K562 (cell line): Measurements from ENCODE around the gene ALOXE3. TPM values are rescaled to one million over a fixed set of nuclear protein-coding genes. Genes with fewer than 3 reads are reported as not detected.

Experiments
- ATAC-seq: fragments of 200-7000 bp; cut with Tn5 transposase; 3 replicates; pipeline ENCODE4 v1.9.1; 2020; ENCODE audit warnings: moderate library complexity
- BruUV-seq: library from RNA; stranded (reverse); fragments of 400-500 nt; replicated peaks from 2 replicates; lab custom pipeline; 2021; lab: Mats Ljungman, UMichigan
- CTCF ChIA-PET: fragments of 300-600 bp; formaldehyde crosslinking; extraction: SDS; loops from one replicate; lab custom pipeline; 2021; ENCODE audit warnings: low intra/inter-chr PET ratio; lab: Yijun Ruan, JAX
- POLR2A ChIA-PET: fragments of 300-600, 350-650 bp; sonication (Branson Sonifier 250); formaldehyde crosslinking; extraction: SDS; loops from one replicate; lab custom pipeline; 2021; ENCODE audit warnings: antibody characterized with exemption, inconsistent platforms; lab: Yijun Ruan, JAX
- DNase-seq, 4 experiments: peaks; one replicate each; pipeline versions ENCODE4 v3.0.0 to v3.0.0-alpha.2; 2011 to 2018; ENCODE audit warnings: low spot score in 3 of 4, mixed read lengths in 3 of 4; ENCODE audit errors: extremely low read depth in 1 of 4
- FAIRE-seq: peaks from 2 replicates; lab custom pipeline; 2011; peaks lifted over from hg19 to GRCh38; lab: Jason Lieb, UNC
- H2AFZ ChIP-seq: 2 replicates; pipeline ENCODE4 v1.6.0; 2011; ENCODE audit warnings: low read depth, low read length, control low read depth, inconsistent platforms
- H3K27ac ChIP-seq: fragments of 200-600 bp; 3 replicates; pipeline ENCODE4 v1.8.0; 2011; ENCODE audit warnings: low read depth, mild to moderate bottlenecking, control low read depth, inconsistent platforms, low read length, moderate library complexity, mixed read lengths; ENCODE audit errors: extremely low read depth
- H3K27me3 ChIP-seq, 2 experiments: fragments of 300-600 bp in 1 of 2; 2 replicates in 1 of 2; 3 replicates in 1 of 2; pipeline versions ENCODE4 v1.6.0 to v1.8.0; 2011; ENCODE audit warnings: inconsistent platforms in 2 of 2, low read length in 2 of 2, mild to moderate bottlenecking in 1 of 2, mixed read lengths in 1 of 2, moderate library complexity in 1 of 2; ENCODE audit not compliant: control insufficient read depth in 2 of 2, insufficient read depth in 2 of 2
- H3K36me3 ChIP-seq: fragments of 300-600 bp; 3 replicates; pipeline ENCODE4 v1.8.0; 2011; ENCODE audit warnings: mild to moderate bottlenecking, low read length, inconsistent platforms; ENCODE audit not compliant: control insufficient read depth, insufficient read depth
- H3K4me1 ChIP-seq, 2 experiments: fragments of 200-600 bp in 1 of 2; replicated peaks in 1 of 2; 2 replicates in 1 of 2; 3 replicates in 1 of 2; pipeline versions ENCODE4 v1.5.1 to v1.8.0; 2011; ENCODE audit warnings: inconsistent platforms in 2 of 2, low read length in 2 of 2, mild to moderate bottlenecking in 1 of 2, mixed read lengths in 1 of 2, moderate library complexity in 1 of 2; ENCODE audit not compliant: control insufficient read depth in 2 of 2, insufficient read depth in 2 of 2
- H3K4me2 ChIP-seq: 2 replicates; pipeline ENCODE4 v1.6.1; 2011; ENCODE audit warnings: low read length, control low read depth, inconsistent platforms, mixed read lengths; ENCODE audit not compliant: insufficient read depth
- H3K4me3 ChIP-seq: fragments of 200-600 bp; sonication (generic), shearing (Covaris generic); 2 replicates; pipeline ENCODE4 v1.5.1; 2016; ENCODE audit warnings: control low read depth, inconsistent platforms
- H3K79me2 ChIP-seq: fragments of 200-600 bp; 3 replicates; pipeline ENCODE4 v1.8.0; 2011; ENCODE audit warnings: low read length, inconsistent platforms; ENCODE audit not compliant: control insufficient read depth, insufficient read depth
- H3K9ac ChIP-seq, 2 experiments: 2 replicates each; pipeline versions ENCODE4 v1.6.0 to v1.6.1; 2011; ENCODE audit warnings: low read depth in 2 of 2, low read length in 2 of 2, control low read depth in 1 of 2, inconsistent platforms in 1 of 2, mild to moderate bottlenecking in 1 of 2, mixed read lengths in 1 of 2; ENCODE audit not compliant: insufficient read depth in 1 of 2
- H3K9me1 ChIP-seq: one replicate; pipeline ENCODE4 v1.6.0; 2011; ENCODE audit warnings: inconsistent platforms, mild to moderate bottlenecking, low read length, moderate library complexity; ENCODE audit not compliant: control insufficient read depth, insufficient read depth
- H3K9me3 ChIP-seq: replicated peaks from 2 replicates; pipeline ENCODE4 v1.5.1; 2011; ENCODE audit warnings: low read depth, low read length, inconsistent platforms; ENCODE audit not compliant: control insufficient read depth, insufficient read depth
- H4K20me1 ChIP-seq: replicated peaks from 2 replicates; pipeline ENCODE4 v1.6.1; 2011; ENCODE audit warnings: low read length, inconsistent platforms, mixed read lengths; ENCODE audit not compliant: control insufficient read depth, insufficient read depth
- BMI1 ChIP-seq: fragments of 150-350 bp; IDR thresholded peaks from 2 replicates; pipeline ENCODE4 v1.6.1; 2014; ENCODE audit warnings: low read length
- DNMT1 ChIP-seq: fragments of 450-650 bp; IDR thresholded peaks from 2 replicates; pipeline ENCODE4 v1.6.1; 2016; ENCODE audit warnings: antibody characterized with exemption, mild to moderate bottlenecking
- E2F3 ChIP-seq: fragments of 250-450 bp; sonication (Bioruptor Pico); IDR thresholded peaks from 2 replicates; pipeline ENCODE4 v1.4.0; 2020; ENCODE audit warnings: mild to moderate bottlenecking
- EGR1 ChIP-seq: fragments of 450-650 bp; conservative IDR thresholded peaks from 2 replicates; pipeline ENCODE4 v1.6.1; 2017; ENCODE audit warnings: mild to moderate bottlenecking
- ETV1 ChIP-seq: fragments of 450-650 bp; conservative IDR thresholded peaks from 2 replicates; pipeline ENCODE4 v1.6.1; 2016; ENCODE audit warnings: missing genetic modification characterization, control low read depth, low read depth, missing compliant biosample characterization
- ETV6 ChIP-seq, 3 experiments: fragments of 150-350 bp in 1 of 3; sonication (generic) in 1 of 3; formaldehyde crosslinking in 1 of 3; IDR thresholded peaks; 2 replicates each; pipeline versions ENCODE4 v1.6.1 to v1.8.0; 2014 to 2022; ENCODE audit warnings: borderline replicate concordance in 2 of 3, low read depth in 2 of 3, antibody characterized with exemption in 1 of 3, low read length in 1 of 3, mild to moderate bottlenecking in 1 of 3, missing genetic modification reagents in 1 of 3
- HNRNPLL ChIP-seq: fragments of 200-400 bp; formaldehyde crosslinking; IDR thresholded peaks from 2 replicates; pipeline ENCODE4 v1.6.1; 2017; ENCODE audit warnings: low read length, low read depth, mild to moderate bottlenecking; ENCODE audit not compliant: poor library complexity, severe bottlenecking
- NR1H2 ChIP-seq: sonication (generic); formaldehyde crosslinking; IDR thresholded peaks from 2 replicates; pipeline ENCODE4 v1.4.0; 2020; ENCODE audit warnings: mild to moderate bottlenecking, missing genetic modification reagents
- RNF2 ChIP-seq: sonication (generic); IDR thresholded peaks from 2 replicates; pipeline ENCODE4 v1.6.1; 2016
- ZNF140 ChIP-seq: fragments of 250-450 bp; sonication (Bioruptor Pico); IDR thresholded peaks from 2 replicates; pipeline ENCODE4 v1.8.0; 2021; ENCODE audit warnings: moderate library complexity, mild to moderate bottlenecking, inconsistent platforms
- WGBS: fragments of 100-300 bp; shearing (Covaris generic); methylation state at CpG from one replicate; pipeline ENCODE4 v1.1.6; 2016; ENCODE audit warnings: low coverage, mixed read lengths; ENCODE audit not compliant: insufficient coverage; ENCODE audit errors: missing lambda C conversion rate; 5-methylcytosine and 5-hydroxymethylcytosine counted together
- in situ Hi-C: fragments of 300-500 bp; cut with MboI; formaldehyde crosslinking; loops from 4 replicates; pipeline ENCODE4 v1.15.0; 2018; ENCODE audit warnings: inconsistent platforms, mixed read lengths
- intact Hi-C: fragments of 100-400 bp; cut with micrococcal nuclease; formaldehyde crosslinking; loops from 2 replicates; pipeline ENCODE4 v1.14.2; 2022
- polyA plus RNA-seq, 8 experiments: library from polyadenylated mRNA; depleted of rRNA in 4 of 8; stranded (reverse) in 5 of 8; unstranded in 3 of 8; fragments of >200 nt; fragmentation: Nextera tagmentation in 2 of 8; fragmentation: Illumina TruSeq in 1 of 8; extraction: Ambion mirVana in 2 of 8; extraction: Trizol in 1 of 8; gene quantifications; 2 replicates each; pipeline versions ENCODE4 v1.2.1 to v1.2.3, GENCODE V29; 2011 to 2014; ENCODE audit warnings: inconsistent platforms in 1 of 8, missing spikeins in 1 of 8
- total RNA-seq, 7 experiments: library from RNA; depleted of rRNA in 6 of 7; stranded (reverse); fragments of >200 nt in 6 of 7; fragmentation: Illumina TruSeq in 2 of 7; extraction: Trizol in 2 of 7; gene quantifications; 2 replicates each; pipeline versions ENCODE4 v1.2.1 to v1.2.3, GENCODE V29; 2011 to 2021; ENCODE audit warnings: low replicate concordance in 1 of 7
- TF ChIP-seq, protein P1 (sequence below): sonication (generic); formaldehyde crosslinking; IDR thresholded peaks from 2 replicates; pipeline ENCODE4 v1.8.0; 2022; ENCODE audit warnings: missing genetic modification reagents, mild to moderate bottlenecking, moderate library complexity, borderline replicate concordance
- TF ChIP-seq, protein P2 (sequence below): fragments of 250-450 bp; sonication (Bioruptor Pico); IDR thresholded peaks from 2 replicates; pipeline ENCODE4 v1.8.0; 2021; ENCODE audit warnings: mild to moderate bottlenecking, moderate library complexity
- TF ChIP-seq, protein P3 (sequence below): fragments of 450-650 bp; IDR thresholded peaks from 2 replicates; pipeline ENCODE4 v1.6.1; 2016; ENCODE audit warnings: borderline replicate concordance

ALOXE3 gene
- total and polyA plus RNA-seq, 9 of the 15 experiments (the other 6 are each of a cell fraction or from before 2014, with no cell fraction given): 0.04 TPM; not detected in 8

- no peaks in the 10 kb centered on the region for H3K36me3 ChIP-seq
- in situ Hi-C loops (loop anchor here (5.0 kb wide), 2 partner anchors 102 to 182 kb away; no protein-coding TSS in a partner anchor), intact Hi-C loops (loop anchor here (1.0 to 10.0 kb wide), 9 partner anchors 19 to 285 kb away; partner anchors contain the start of gene KDM6B)
- peak overlapping the region; percentile 65 for H3K4me3 ChIP-seq
- CTCF ChIA-PET: interaction anchor here (0.7 to 2.4 kb wide), 3 partner anchors 40 to 258 kb away, joined by 3 to 9 read pairs (median 5); no protein-coding TSS in a partner anchor
- H3K4me1 ChIP-seq: peaks cover 25 to 52% of the 10 kb centered on the region in 2 experiments
- no peaks in the 10 kb centered on the region for H3K9me3 ChIP-seq
- H3K9me1 ChIP-seq: no peaks in the 10 kb centered on the region
- ATAC-seq (peak; percentile 46), DNase-seq (peak in 2 of 4 experiments; percentile 61 to 89), FAIRE-seq (peak; percentile 80)
- 2% methylated on average over 28 of the region's 28 CpGs for WGBS
- TSS peak; percentile 99 for BruUV-seq
- POLR2A ChIA-PET: interaction anchor here (0.6 to 1.6 kb wide), 11 partner anchors 20 to 257 kb away, joined by 3 to 9 read pairs (median 4); no protein-coding TSS in a partner anchor
- peak overlapping the region; percentile 98 for H3K4me2 ChIP-seq
- peaks cover 8% of the 10 kb centered on the region; the same call in 1 of the 2 replicates for H4K20me1 ChIP-seq
- peaks cover 11 to 33% of the 10 kb centered on the region in 2 experiments for H3K27me3 ChIP-seq
- peak overlapping the region; percentile 86 for H3K27ac ChIP-seq
- H3K79me2 ChIP-seq: no peaks in the 10 kb centered on the region
- H3K9ac ChIP-seq: peak overlapping the region in 1 of 2 experiments; percentile 81; a peak in 3 of 4 replicates
- H2AFZ ChIP-seq: peak overlapping the region; percentile 87
- TF ChIP-seq BMI1 (no peak), RNF2 (peak; percentile 43), ETV6 (IDR thresholded peaks at IDR 0.05; ENCODE audit: borderline replicate concordance in 1 of 2, low read depth in 2 of 2, low read length in 1 of 2) (no peak), ETV6 (CRISPR knock-in tag; IDR thresholded peaks at IDR 0.05; ENCODE audit: borderline replicate concordance) (no peak), HNRNPLL (peak; percentile 17), E2F3 (no peak), ETV1 (tag) (no peak), NR1H2 (CRISPR knock-in tag) (0 out of 2 replicates have a peak, but pooled peaks have one; percentile 80), EGR1 (no peak), ZNF140 (CRISPR knock-in tag) (no peak), DNMT1 (no peak)
- TF ChIP-seq, protein P1, sequence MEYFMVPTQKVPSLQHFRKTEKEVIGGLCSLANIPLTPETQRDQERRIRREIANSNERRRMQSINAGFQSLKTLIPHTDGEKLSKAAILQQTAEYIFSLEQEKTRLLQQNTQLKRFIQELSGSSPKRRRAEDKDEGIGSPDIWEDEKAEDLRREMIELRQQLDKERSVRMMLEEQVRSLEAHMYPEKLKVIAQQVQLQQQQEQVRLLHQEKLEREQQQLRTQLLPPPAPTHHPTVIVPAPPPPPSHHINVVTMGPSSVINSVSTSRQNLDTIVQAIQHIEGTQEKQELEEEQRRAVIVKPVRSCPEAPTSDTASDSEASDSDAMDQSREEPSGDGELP (CRISPR knock-in tag): no peak
- TF ChIP-seq, protein P2, sequence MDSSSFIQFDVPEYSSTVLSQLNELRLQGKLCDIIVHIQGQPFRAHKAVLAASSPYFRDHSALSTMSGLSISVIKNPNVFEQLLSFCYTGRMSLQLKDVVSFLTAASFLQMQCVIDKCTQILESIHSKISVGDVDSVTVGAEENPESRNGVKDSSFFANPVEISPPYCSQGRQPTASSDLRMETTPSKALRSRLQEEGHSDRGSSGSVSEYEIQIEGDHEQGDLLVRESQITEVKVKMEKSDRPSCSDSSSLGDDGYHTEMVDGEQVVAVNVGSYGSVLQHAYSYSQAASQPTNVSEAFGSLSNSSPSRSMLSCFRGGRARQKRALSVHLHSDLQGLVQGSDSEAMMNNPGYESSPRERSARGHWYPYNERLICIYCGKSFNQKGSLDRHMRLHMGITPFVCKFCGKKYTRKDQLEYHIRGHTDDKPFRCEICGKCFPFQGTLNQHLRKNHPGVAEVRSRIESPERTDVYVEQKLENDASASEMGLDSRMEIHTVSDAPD (CRISPR knock-in tag): 0 out of 2 replicates have a peak, but pooled peaks have one; percentile 55
- TF ChIP-seq, protein P3, sequence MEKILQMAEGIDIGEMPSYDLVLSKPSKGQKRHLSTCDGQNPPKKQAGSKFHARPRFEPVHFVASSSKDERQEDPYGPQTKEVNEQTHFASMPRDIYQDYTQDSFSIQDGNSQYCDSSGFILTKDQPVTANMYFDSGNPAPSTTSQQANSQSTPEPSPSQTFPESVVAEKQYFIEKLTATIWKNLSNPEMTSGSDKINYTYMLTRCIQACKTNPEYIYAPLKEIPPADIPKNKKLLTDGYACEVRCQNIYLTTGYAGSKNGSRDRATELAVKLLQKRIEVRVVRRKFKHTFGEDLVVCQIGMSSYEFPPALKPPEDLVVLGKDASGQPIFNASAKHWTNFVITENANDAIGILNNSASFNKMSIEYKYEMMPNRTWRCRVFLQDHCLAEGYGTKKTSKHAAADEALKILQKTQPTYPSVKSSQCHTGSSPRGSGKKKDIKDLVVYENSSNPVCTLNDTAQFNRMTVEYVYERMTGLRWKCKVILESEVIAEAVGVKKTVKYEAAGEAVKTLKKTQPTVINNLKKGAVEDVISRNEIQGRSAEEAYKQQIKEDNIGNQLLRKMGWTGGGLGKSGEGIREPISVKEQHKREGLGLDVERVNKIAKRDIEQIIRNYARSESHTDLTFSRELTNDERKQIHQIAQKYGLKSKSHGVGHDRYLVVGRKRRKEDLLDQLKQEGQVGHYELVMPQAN: no peak
Measured at GRCh38 chr17:8119581-8120519, 1.5 kb upstream of the ALOXE3 start.
